ENCODE measurements around the gene PRKCA. TPM values are rescaled to one million over a fixed set of nuclear protein-coding genes. Genes with fewer than 3 reads are reported as not detected.
"Not testable (repeated sequence)": the region's sequence is repeated elsewhere in the genome, so short reads cannot be mapped to it uniquely, and the experiment has no call there.

Gene PRKCA
- total RNA-seq, 1 experiment from 2014 or later: 36.1 TPM

DNA sequence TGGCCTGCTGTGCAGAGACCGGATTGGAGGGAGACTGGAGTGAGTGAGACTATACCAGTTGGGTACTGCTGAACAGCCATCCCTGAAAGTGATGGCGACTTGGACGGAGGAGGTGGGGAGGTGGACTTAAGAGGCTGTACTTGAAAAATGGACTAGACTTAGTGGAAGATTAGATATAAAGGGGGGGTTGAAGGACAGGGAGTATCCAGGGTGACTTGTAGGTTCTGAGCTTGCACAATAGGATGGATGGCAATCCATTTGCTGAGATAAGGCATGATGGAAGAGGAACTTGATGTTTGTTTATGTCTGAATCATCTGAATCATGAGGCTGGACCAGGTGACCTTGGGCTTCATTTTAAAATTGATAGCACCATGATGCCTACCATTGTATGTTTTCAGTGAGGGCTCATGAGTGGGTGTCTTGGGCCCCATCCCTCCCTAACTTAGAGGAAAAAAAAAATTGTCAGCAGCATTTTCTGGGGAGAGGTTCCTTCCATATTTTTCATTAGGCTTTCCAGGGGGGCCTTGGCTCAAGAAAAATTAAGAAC is 41.2 kb downstream of the PRKCA start:
- peaks cover 7% of the 10 kb centered on the region for H3K4me1 ChIP-seq (replicated peaks)
- no peak overlapping the region for H3K4me3 ChIP-seq
- DNase-seq (ENCODE audit: low read depth in 1 of 2, low spot score in 2 of 2): no peak
- no peaks in the 10 kb centered on the region for H3K27me3 ChIP-seq (replicated peaks)
- H3K36me3 ChIP-seq: peaks cover 4% of the 10 kb centered on the region; the same call in 1 of the 2 replicates
- no peaks in the 10 kb centered on the region for H3K9me3 ChIP-seq (replicated peaks)
- no peak overlapping the region for H3K27ac ChIP-seq

DNA sequence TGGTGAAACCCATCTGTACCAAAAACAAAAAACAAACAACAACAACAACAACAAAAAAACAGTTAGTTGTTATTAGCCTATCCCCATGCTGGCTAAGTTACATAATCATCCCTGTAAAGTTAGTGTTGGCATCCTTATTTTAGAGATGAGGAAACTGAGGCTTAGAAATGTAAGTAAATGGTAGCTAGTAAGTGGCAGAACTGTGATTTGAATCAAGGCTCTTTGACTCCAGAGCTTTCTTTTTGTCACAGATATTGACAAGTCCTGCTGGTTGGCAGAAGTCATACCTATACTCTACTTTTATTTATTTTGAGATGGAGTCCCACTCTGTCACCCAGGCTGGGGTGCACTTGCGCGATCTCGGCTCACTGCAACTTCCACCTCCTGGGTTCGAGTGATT is 42.1 kb downstream of the PRKCA start:
- Histone ChIP-seq H3K4me1 (replicated peaks) (peaks cover 16% of the 10 kb centered on the region), H3K27ac (no peak overlapping the region), H3K4me3 (no peak overlapping the region), H3K27me3 (replicated peaks) (no peaks in the 10 kb centered on the region), H3K36me3 (peaks cover 4% of the 10 kb centered on the region; the same call in 1 of the 2 replicates), H3K9me3 (replicated peaks) (no peaks in the 10 kb centered on the region)
- no peak for DNase-seq (ENCODE audit: low read depth in 1 of 2, low spot score in 2 of 2)

DNA sequence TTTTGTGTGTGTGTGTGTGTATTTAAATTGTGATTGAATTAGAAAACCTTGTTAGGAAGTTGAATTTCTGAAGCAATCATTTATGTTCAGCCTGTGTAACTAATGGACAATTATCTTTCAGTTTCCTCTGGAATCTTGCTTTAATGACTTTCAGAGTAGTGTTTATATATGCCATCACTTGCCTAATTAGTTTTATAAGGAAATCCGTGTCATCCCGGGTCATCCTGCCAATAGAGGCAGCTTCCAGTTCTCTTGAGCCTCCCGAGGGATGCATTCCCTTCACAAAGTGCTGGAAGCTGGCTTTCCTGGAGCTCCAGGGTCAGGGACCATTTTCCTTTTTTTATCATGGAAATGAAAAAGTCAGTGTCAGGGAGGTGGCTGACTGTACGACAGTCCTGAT is 42.9 kb downstream of the PRKCA start:
- H3K4me1 ChIP-seq (replicated peaks): peaks cover 16% of the 10 kb centered on the region
- no peak overlapping the region for H3K4me3 ChIP-seq
- H3K27ac ChIP-seq: no peak overlapping the region
- H3K27me3 ChIP-seq (replicated peaks): no peaks in the 10 kb centered on the region
- no peaks in the 10 kb centered on the region for H3K9me3 ChIP-seq (replicated peaks)
- H3K36me3 ChIP-seq: peaks cover 4% of the 10 kb centered on the region; the same call in 1 of the 2 replicates
- DNase-seq (ENCODE audit: low read depth in 1 of 2, low spot score in 2 of 2): no peak

DNA sequence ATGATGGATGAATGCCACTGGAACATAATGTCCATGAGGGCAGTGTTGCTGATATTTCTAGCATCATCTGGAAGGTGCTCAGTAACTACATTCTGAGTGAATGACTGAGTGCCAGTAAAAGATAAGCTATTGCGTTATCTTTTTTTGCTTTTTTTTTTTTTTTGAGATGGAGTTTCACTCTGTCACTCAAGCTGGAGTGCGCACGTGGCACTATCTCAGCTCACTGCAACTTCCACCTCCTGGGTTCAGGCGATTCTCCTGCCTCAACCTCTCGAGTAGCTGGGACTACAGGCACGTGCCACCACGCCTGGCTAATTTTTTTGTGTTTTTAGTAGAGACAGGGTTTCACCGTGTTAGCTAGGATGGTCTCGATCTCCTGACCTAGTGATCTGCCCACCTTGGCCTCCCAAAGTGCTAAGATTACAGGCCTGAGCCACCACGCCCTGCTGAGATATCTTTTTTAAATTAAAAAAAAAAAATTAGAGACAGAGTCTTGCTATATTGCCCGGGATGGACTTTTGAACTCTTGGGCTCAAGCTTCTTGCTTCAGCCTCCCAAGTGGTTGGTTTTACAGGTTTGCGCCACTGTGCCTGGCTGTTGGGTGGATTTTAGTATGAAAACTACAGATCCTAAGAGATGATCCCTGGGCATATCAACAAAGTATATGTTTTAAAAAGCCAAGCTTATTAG is 43.7 kb downstream of the PRKCA start:
- H3K9me3 ChIP-seq (replicated peaks); H3K4me3 ChIP-seq; H3K36me3 ChIP-seq; DNase-seq (ENCODE audit: low read depth in 1 of 2, low spot score in 2 of 2); H3K27me3 ChIP-seq (replicated peaks); H3K27ac ChIP-seq: not testable (repeated sequence)
- peaks cover 16% of the 10 kb centered on the region for H3K4me1 ChIP-seq (replicated peaks)

DNA sequence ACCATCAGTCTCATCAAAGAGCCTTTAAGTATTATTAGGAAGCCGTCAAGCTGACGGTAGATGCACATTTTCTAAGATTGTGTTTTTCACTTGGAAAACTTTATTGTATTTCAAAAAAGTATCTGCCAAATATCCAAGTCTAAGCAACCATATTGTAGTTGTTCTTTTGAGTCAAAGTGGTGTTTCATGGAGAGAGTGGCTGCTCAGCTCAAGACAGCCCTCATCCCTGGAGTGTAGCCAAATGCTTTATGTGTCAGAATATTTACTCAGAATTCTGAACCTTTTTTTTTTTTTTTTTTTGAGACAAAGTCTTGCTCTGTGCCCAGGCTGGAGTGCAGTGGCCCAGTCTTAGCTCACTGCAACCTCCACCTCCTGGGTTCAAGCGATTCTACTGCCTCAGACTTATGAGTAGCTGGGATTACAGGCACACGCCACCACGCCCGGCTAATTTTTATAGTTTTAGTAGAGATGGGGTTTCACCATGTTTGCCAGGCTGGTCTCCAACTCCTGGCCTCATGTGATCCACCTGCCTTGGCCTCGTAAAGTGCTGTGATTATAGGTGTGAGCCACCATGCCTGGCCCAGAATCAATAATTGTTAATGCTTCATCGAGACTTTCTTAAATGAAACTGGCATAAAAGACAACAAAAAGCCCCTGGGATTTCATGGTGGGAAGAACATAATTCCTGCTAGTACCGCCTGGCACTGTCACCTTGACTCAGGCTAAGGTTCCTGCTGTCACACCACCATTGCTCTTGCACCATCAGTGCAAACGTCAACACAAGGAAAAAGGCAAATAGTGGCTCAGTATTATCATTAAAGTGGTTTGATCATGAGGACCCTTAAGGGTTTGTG is 45.5 kb downstream of the PRKCA start:
- Histone ChIP-seq H3K9me3 (replicated peaks) (no peaks in the 10 kb centered on the region), H3K27ac (no peak overlapping the region)
- peak in 1 of 2 experiments; percentile 19 for DNase-seq (ENCODE audit: low read depth in 1 of 2, low spot score in 2 of 2)

DNA sequence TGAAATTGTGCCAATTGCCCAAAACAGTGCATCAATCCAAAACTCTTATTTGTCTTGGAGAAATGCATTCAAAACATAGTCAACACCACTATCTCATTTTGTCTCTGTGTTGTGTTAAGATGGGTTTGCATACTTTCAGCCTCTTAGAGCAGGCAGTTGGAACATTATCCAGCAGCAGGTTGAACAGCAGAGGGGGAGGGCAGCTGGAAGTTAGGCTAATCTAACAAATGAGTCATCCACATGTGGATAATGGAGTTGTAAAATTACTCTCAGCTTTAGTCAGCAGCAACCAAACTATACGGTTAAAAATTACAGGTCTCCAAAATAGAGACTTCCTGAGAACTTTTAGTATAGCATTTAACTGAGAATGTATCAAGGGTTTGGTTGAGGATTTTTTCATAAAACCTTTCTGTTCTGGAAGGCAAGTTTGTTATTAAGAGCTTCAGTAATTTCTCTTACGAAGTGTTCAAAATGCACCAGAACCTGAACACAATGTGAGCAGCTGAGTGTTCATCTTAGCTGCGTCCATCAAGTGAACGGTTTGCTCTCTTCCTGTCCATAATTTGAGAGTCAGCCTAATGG is 46.3 kb downstream of the PRKCA start:
- H3K4me1 ChIP-seq (replicated peaks): peaks cover 25% of the 10 kb centered on the region
- no peaks in the 10 kb centered on the region for H3K27me3 ChIP-seq (replicated peaks)
- peak; percentile 63 to 66 for DNase-seq (ENCODE audit: low read depth in 1 of 2, low spot score in 2 of 2)
- H3K36me3 ChIP-seq: no peaks in the 10 kb centered on the region
- H3K27ac ChIP-seq: 0 out of 2 replicates have a peak overlapping the region, but pooled peaks have one; percentile 3
- no peaks in the 10 kb centered on the region for H3K9me3 ChIP-seq (replicated peaks)
- no peak overlapping the region for H3K4me3 ChIP-seq

More for the DNA sequence above, 45.5 kb downstream of the PRKCA start:
- H3K4me1 ChIP-seq (replicated peaks): peaks cover 17% of the 10 kb centered on the region
- no peaks in the 10 kb centered on the region for H3K36me3 ChIP-seq
- no peaks in the 10 kb centered on the region for H3K27me3 ChIP-seq (replicated peaks)
- no peak overlapping the region for H3K4me3 ChIP-seq

DNA sequence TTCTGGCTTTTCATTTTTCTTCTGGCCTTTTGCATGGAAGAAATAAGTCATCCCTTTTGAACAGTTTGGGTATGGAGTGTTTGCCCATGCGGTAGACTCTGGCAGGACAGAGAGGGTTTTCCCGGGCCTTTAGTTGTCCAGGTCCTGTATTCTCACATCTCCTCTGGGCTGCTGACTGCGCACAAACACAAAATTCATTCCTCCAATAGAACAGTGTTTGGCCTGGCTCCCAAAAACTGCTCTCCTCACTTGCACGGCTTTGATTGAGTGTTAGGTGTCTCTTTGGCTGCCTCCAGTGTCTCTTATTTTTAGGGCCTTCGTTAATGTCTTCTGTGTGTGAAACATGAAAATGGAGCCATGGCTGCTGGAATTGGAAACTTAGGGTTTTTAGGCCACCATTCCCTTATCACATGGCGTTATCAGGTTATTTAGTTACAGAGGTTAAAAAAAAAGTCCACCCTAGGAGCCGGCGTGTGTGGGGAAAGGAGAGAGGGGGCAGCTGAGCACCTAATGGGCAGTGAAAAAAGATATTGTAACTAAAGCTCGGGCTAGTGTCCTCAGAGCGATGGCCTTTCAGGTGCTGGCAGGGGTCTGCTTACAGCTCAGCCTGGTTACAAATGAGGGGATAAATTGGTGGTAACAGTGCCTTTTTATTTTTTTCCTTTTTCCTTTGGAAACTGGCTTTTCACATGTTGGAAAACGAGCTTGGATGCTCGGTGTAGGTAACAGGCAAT is 47.3 kb downstream of the PRKCA start:
- H3K4me3 ChIP-seq: no peak overlapping the region
- no peak for DNase-seq (ENCODE audit: low read depth in 1 of 2, low spot score in 2 of 2)
- no peaks in the 10 kb centered on the region for H3K27me3 ChIP-seq (replicated peaks)
- peaks cover 35% of the 10 kb centered on the region for H3K4me1 ChIP-seq (replicated peaks)
- no peaks in the 10 kb centered on the region for H3K36me3 ChIP-seq
- H3K27ac ChIP-seq: no peak overlapping the region
- H3K9me3 ChIP-seq (replicated peaks): no peaks in the 10 kb centered on the region

DNA sequence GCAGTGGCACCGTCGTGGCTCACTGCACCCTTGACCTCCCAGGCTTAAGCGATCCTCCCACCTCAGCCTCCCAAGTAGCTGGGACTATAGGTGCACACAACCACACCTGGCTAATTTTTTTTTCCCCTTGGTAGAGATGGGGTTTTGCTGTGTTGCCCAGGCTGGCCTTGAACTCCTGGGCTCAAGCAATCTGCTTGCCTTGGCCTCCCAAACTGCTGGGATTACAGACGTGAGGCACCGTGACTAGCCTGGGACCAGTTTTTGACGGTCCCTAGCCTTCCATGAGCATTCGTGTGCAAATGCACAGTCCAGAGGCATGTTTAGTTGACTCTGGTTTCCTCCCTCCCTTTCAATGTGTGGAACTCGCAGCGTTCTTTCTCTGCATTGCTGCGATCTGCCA is 48.2 kb downstream of the PRKCA start:
- not testable (repeated sequence) for DNase-seq (ENCODE audit: low read depth in 1 of 2, low spot score in 2 of 2); H3K36me3 ChIP-seq; H3K27ac ChIP-seq; H3K27me3 ChIP-seq (replicated peaks); H3K9me3 ChIP-seq (replicated peaks); H3K4me3 ChIP-seq
- H3K4me1 ChIP-seq (replicated peaks): peaks cover 43% of the 10 kb centered on the region

DNA sequence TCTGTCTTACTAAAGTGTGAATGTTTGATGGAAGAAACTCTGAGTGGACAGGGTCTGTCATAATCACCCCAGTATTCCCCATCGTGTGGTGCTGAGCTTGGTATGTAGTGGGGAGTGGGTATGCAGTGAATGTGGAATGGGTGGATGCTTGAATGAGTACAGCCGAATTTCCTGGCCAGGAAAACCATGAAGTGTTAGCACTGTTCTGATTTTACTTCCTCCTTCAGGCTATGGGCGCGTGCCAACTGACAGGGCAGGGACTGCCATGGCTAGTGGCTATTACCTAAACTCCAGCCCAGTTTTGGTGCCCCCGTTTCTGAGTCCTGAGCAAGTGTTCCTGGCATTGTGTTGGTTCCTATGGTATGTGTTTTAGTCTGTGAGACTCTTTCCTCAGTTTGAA is 48.6 kb downstream of the PRKCA start:
- Histone ChIP-seq H3K9me3 (replicated peaks) (no peaks in the 10 kb centered on the region), H3K36me3 (no peaks in the 10 kb centered on the region), H3K27me3 (replicated peaks) (no peaks in the 10 kb centered on the region), H3K27ac (no peak overlapping the region), H3K4me1 (replicated peaks) (peaks cover 43% of the 10 kb centered on the region), H3K4me3 (no peak overlapping the region)
- no peak for DNase-seq (ENCODE audit: low read depth in 1 of 2, low spot score in 2 of 2)

DNA sequence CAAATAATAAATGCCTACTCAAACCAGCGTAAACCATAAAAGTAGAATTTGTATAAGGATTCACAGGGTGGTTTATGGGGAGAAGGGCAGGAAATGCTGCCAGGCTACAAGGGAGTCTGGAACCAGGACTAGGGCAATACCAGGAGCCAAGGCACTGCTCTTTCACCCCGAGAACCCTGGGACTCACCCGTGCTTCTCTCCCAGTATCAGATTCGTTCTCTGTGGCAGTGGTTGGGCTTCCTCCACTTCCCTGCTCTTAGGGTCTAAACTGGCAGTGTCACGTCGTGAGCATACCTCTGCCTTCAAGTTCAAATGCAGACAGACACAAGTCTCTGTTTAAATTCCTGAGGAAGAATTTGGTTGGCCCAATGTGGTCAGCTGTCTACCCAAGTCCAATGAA is 49.3 kb downstream of the PRKCA start:
- no peaks in the 10 kb centered on the region for H3K36me3 ChIP-seq
- no peak overlapping the region for H3K4me3 ChIP-seq
- peaks cover 43% of the 10 kb centered on the region for H3K4me1 ChIP-seq (replicated peaks)
- DNase-seq (ENCODE audit: low read depth in 1 of 2, low spot score in 2 of 2): no peak
- H3K9me3 ChIP-seq (replicated peaks): no peaks in the 10 kb centered on the region
- H3K27ac ChIP-seq: no peak overlapping the region
- no peaks in the 10 kb centered on the region for H3K27me3 ChIP-seq (replicated peaks)

DNA sequence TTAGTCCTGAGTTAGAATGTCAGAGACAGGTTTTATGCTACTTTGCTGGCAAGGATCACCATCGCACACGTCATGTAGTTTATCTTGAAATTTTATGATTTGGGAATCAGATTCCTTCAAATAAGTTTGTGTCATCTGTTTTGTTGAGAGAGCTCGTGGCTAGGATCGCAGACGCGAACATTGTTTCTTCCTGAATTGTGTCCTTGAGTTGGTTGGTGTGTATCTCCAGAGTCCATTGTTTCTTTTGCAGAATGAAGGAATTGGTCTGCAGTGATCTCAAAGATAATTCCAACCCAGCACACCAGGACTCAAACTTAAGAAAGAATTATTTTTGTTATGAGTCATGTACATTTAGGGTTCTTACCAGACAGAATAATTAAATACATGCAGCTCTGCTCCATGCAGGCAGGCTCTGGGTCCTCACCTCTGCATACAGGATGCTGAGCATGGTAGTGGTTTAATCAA is 51.6 kb downstream of the PRKCA start:
- no peaks in the 10 kb centered on the region for H3K36me3 ChIP-seq
- H3K4me3 ChIP-seq: no peak overlapping the region
- no peaks in the 10 kb centered on the region for H3K27me3 ChIP-seq (replicated peaks)
- no peak overlapping the region; the same call in 1 of the 2 replicates for H3K27ac ChIP-seq
- DNase-seq (ENCODE audit: low read depth in 1 of 2, low spot score in 2 of 2): peak; percentile 65 to 85
- no peaks in the 10 kb centered on the region for H3K9me3 ChIP-seq (replicated peaks)
- peaks cover 44% of the 10 kb centered on the region for H3K4me1 ChIP-seq (replicated peaks)

DNA sequence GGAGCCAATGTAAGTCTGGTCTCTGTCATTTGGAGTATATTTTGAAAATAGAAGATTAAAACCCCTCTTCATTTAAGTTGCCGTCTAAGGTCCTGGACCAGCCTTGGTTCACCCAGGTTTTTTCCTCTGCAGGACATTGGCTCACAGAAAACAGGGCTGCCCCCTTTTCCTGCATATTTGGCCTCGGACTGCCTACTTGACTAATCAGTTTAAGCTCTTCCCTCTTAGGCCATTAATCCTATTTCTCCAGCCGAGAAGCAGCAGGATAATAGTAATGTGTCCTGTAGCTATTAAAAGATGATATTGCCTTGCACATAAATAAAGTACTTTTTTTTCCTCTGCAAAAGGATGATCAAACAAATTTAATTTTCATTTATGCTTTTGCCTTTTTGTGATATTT is 52.1 kb downstream of the PRKCA start:
- Histone ChIP-seq H3K36me3 (no peaks in the 10 kb centered on the region), H3K4me1 (replicated peaks) (peaks cover 44% of the 10 kb centered on the region), H3K27me3 (replicated peaks) (no peaks in the 10 kb centered on the region), H3K9me3 (replicated peaks) (no peaks in the 10 kb centered on the region), H3K4me3 (no peak overlapping the region), H3K27ac (no peak overlapping the region)
- DNase-seq (ENCODE audit: low read depth in 1 of 2, low spot score in 2 of 2): no peak

DNA sequence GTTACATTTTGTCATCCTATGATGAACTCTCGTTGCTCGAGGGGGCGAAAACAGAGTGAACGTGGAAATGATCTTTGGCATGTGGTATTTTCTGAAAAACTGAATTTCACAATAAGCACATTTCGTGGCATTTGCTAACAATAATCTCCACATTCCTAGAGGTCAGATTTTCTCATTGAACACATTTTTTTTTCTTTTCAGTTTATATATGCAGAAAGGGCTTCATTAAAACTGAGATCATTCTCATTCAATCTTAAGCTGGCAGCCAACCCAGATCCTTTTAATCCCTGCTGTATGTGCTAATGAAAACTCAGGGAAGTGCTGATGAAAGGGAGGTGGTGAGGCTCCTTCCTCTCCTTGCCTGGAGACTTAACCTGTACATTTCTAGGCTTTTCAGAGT is 52.6 kb downstream of the PRKCA start:
- no peaks in the 10 kb centered on the region for H3K27me3 ChIP-seq (replicated peaks)
- no peaks in the 10 kb centered on the region for H3K36me3 ChIP-seq
- H3K9me3 ChIP-seq (replicated peaks): no peaks in the 10 kb centered on the region
- no peak for DNase-seq (ENCODE audit: low read depth in 1 of 2, low spot score in 2 of 2)
- H3K27ac ChIP-seq: no peak overlapping the region
- peaks cover 50% of the 10 kb centered on the region for H3K4me1 ChIP-seq (replicated peaks)
- H3K4me3 ChIP-seq: no peak overlapping the region

Measured in SJSA1 (cell line).